Fibroblast of pulmonary artery (primary cell): ENCODE data around the gene NEAT1.

Experiments
- DNase-seq: peaks from one replicate; pipeline ENCODE4 v3.0.0-alpha.2; 2010; ENCODE audit warnings: low read depth
- H3K4me3 ChIP-seq: replicated peaks from 2 replicates; pipeline ENCODE4 v1.5.1; 2011; ENCODE audit warnings: low read depth, mild to moderate bottlenecking, control low read depth, low read length, moderate library complexity
- TF ChIP-seq, protein P1 (sequence below): IDR thresholded peaks from 2 replicates; pipeline ENCODE4 v1.5.1; 2011; ENCODE audit warnings: mild to moderate bottlenecking, control low read depth, low read length, inconsistent platforms; ENCODE audit errors: missing control alignments

Gene NEAT1

GRCh38 chr11:65378208-65378927 is 44.2 kb upstream of the NEAT1 start:
- TF ChIP-seq, protein P1, sequence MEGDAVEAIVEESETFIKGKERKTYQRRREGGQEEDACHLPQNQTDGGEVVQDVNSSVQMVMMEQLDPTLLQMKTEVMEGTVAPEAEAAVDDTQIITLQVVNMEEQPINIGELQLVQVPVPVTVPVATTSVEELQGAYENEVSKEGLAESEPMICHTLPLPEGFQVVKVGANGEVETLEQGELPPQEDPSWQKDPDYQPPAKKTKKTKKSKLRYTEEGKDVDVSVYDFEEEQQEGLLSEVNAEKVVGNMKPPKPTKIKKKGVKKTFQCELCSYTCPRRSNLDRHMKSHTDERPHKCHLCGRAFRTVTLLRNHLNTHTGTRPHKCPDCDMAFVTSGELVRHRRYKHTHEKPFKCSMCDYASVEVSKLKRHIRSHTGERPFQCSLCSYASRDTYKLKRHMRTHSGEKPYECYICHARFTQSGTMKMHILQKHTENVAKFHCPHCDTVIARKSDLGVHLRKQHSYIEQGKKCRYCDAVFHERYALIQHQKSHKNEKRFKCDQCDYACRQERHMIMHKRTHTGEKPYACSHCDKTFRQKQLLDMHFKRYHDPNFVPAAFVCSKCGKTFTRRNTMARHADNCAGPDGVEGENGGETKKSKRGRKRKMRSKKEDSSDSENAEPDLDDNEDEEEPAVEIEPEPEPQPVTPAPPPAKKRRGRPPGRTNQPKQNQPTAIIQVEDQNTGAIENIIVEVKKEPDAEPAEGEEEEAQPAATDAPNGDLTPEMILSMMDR: no peak
- H3K4me3 ChIP-seq: no peak overlapping the region
- no peak for DNase-seq

- TF ChIP-seq, protein P1: no peak
- no peak for DNase-seq
- no peak overlapping the region for H3K4me3 ChIP-seq
These were observed 43.5 kb upstream of the NEAT1 start for GRCh38 chr11:65378928-65379638.

GRCh38 chr11:65379698-65380459 is 42.7 kb upstream of the NEAT1 start:
- no peak for DNase-seq
- TF ChIP-seq, protein P1: no peak

GRCh38 chr11:65380460-65381119 is 42.0 kb upstream of the NEAT1 start:
- TF ChIP-seq, protein P1: no peak

More at GRCh38 chr11:65379698-65380459, 42.7 kb upstream of the NEAT1 start:
- H3K4me3 ChIP-seq: no peak overlapping the region

GRCh38 chr11:65381716-65382032 is 40.9 kb upstream of the NEAT1 start:
- DNase-seq: no peak
- TF ChIP-seq, protein P1: no peak
- peak overlapping the region; percentile 44 for H3K4me3 ChIP-seq

More at GRCh38 chr11:65380460-65381119, 42.0 kb upstream of the NEAT1 start:
- no peak for DNase-seq
- no peak overlapping the region for H3K4me3 ChIP-seq

DNA sequence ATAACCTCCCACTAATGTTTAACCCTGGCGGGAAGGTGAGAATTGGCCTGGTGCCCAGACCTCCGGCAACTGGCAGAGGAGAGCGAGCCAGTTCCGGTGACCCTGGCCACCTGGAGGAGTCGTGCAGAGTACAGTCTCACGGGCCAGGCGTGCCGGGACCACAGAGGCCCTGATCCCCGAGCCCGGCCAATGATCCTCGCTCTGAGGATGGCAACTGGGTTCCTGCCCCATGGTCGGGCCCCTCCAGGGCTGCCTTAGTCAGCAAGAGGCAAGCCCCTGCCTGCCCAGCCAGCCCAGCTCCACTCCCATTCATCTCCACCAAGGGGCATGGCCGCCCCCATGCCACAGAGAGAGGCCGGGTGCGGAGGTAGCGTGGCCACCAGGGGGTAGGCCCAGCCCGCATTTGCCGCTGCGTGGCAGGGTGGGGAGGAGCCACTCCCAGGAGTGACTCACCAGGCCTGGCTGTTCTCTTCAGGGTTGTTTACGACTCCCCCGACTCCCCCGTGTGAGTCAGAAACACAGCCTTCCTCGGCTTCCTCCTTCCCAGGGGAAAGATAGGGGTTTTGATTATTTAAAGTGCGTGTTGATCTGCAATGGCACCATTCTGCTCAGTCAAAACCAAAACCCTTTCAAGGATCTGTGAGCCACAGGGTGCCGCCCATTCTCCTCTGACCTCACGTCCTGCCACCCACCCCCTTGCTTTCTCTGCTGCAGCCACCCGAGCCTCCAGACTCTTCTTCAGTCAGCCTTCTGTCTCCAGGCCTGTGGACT is 40.4 kb upstream of the NEAT1 start, which contains the start of gene SLC25A45:
Gene SLC25A45, minus strand, starts transcription at position 614 of the 771 bp plus-strand sequence. CDS start 695 bp downstream, outside the sequence.
- TF ChIP-seq, protein P1: peak; percentile 63
- peak within 1 kb of the TSS; percentile 44 for H3K4me3 ChIP-seq
- DNase-seq: peak; percentile 99
